Stimulated activated CD8-positive, alpha-beta memory T cell treated with anti-CD3 and anti-CD28 coated beads, Interleukin-15, amount 100 ng/mL, for 48 hours (primary cell): ENCODE results near the gene NXPE3.
A peak's percentile ranks its signal among the peaks of the same experiment; 100 is the strongest.

Experiments
- DNase-seq, 2 donors: peaks; one replicate each; pipeline ENCODE4 v3.0.0-alpha.2; 2020; ENCODE audit warnings: low read depth in 2 of 2

NXPE3 gene

DNA sequence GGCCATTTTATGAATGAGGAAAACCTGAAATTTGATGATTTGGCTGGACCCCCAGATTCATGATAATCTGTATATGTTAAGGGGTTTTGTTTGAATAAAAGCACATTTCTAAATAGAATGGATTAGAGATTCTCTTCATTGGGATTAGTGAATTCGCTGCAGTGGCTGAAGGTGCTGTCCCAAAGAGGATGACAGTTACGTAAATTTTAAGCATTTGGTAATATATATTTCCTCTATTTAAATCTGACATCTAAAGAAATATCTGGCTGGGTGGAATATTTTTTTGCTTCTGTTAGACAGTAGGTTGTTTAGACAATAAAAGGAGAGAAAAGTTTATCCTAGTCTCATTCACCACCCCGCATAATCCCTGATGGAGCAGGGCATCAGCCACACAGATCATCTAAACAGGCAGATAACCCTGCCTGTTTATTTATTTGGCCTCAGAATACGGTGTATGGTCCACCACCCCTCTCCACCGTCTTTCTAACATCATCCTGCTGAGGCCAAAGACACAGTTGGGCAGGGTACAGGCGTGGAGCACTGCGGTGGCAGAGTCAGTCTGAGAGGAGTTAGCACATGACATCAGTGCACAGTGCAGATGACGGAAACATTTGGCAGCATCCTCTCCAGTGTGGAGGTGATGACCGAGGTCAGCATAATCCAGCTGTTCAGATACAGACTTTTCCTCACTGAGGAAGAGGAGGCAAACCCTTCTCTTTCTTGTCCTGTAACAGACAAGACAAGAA is 49.9 kb downstream of the NXPE3 start:
- DNase-seq = peak in 1 of 2 donors; percentile 52

GRCh38 chr3:101829437-101829830 is 50.4 kb downstream of the NXPE3 start:
- no peak for DNase-seq

DNA sequence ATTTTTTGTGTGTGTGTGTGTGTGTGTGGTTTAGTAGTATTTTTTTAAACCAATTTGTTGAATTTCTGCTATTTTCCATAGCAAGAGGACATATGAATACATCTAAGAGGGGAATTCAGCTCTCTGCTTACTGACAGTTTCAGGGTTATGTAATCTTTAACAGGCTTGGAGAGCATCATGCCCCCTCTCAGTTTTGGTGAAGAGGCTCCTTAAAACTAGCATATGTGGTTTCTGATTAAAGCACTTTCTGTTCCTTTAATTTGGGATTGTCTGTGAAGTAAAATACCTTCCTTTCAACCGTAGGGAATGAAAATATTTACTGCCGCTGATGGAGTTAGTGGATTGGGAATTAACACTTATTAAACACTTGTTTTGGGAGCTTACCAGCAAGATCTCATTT is 50.9 kb downstream of the NXPE3 start:
- DNase-seq = no peak

- DNase-seq = no peak
These were observed 54.5 kb downstream of the NXPE3 start for GRCh38 chr3:101833446-101833974.

GRCh38 chr3:101835676-101836075 is 56.7 kb downstream of the NXPE3 start:
- DNase-seq = no peak

- no peak for DNase-seq
These were observed 57.1 kb downstream of the NXPE3 start for GRCh38 chr3:101836160-101836559.

- DNase-seq = no peak
These were observed 57.9 kb downstream of the NXPE3 start for GRCh38 chr3:101836652-101837598.

GRCh38 chr3:101838691-101839090 is 59.7 kb downstream of the NXPE3 start:
- DNase-seq = no peak

DNA sequence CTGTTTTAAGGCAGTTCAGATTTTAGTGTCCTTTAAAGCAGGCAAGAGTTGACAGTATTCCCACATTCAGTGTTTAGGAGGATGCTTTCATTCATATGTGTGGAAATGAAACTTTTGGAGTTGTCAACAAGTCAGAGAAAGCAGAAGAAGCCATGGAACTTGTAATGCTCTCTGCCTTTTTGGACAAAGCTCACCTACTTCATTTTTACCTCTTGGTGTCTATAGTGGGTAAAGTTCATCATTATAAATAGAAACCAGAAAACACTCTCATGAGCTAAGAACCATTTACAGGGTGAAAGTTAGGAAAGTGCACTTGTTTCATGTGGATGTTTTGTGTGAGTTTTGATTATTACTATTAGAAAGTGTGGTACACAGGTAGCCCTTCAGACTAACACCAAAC is 61.1 kb downstream of the NXPE3 start:
- DNase-seq = no peak

- DNase-seq = no peak
These were observed 63.4 kb downstream of the NXPE3 start for GRCh38 chr3:101842245-101842934.

GRCh38 chr3:101842935-101843330 is 63.9 kb downstream of the NXPE3 start:
- no peak for DNase-seq

- DNase-seq = no peak
These were observed 66.4 kb downstream of the NXPE3 start for GRCh38 chr3:101845425-101845824.

DNA sequence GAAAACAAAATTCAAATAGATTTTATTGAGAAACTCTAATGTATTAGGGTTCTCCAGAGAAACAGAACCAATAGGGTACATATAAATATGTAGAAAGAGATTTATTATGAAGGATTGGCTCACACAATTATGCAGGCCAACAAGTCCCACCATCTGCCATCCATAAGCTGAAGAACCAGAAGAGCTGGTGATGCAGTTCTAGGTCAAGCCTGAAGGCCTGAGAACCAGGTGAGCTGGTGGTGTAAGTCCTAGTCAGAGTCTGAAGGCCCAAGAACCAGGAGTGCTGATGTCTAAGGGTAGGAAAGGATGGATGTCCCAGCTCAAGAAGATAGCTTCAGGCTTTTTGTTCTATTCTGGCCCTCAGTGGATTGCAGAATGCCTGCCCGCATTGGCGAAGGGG is 67.7 kb downstream of the NXPE3 start:
- no peak for DNase-seq

- no peak for DNase-seq
These were observed 68.3 kb downstream of the NXPE3 start for GRCh38 chr3:101847328-101847727.

DNA sequence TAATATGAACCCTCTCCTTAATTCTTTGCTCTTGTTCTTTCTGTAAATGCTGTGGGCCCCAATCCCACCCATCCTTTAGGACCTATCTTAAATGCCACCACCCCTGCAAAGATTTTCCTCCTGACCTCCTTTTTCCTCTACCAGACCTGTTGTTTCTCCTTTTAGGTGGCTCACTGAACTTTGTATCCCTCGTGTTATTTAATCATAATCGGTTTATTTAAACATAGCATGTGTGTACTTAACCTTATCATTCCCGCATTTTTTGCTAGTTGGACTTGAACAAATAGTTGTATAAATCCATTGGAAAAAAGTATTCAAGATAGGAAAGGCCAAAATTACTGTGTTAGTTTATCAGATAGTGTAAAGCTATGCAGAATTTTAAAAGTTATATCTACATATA is 69.3 kb downstream of the NXPE3 start:
- no peak for DNase-seq

DNA sequence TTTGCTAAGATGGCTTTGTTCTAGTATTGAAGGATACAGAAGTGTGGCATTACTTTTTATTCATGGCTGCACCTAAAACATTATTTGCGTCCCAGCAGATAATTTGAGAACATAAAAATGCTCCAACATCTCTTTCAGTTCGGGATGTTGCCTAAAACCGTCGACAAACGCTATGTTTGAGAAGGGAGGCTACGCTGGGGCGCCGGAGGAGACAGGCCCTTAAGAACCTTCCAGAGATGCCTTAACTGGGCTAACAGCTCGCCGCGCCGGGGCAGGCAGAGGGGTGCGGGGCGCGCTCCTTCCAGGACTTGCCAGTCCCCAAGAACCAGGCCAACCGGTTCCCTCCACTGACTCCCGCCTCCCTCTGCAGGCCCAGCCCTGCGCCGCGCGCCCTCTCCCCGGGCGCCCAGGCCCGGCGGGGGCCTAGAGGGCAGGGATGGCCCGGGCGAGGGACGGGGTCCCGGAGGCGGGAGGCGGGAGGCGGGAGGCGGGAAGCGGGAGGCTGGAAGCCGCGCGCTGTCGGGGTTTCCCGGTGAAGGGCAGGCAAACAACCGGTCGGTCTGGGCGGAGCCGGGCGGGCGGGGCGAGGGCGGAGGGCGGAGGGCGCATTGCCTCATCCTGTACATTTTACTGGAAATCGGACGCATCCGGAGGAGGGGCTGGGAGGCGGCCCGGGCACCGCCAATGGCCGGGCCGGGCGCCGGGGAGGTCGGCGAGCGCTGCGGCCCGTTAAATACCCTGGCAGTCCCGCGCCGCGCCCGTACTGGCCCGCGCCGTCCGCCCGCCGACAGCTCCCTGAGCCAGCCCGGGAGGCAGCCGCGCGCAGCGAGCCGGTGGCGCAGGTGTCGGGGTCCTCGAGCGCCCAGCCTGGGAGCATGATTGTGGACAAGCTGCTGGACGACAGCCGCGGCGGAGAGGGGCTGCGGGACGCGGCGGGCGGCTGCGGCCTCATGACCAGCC is 70.0 kb downstream of the NXPE3 start, which contains the start of gene NFKBIZ:
Gene NFKBIZ, plus strand, starts transcription at position 761 of the 960 bp plus-strand sequence. Its CDS starts 115 bp downstream, at position 876.
- DNase-seq = peak; percentile 91 to 93

GRCh38 chr3:101849714-101850245 is 70.8 kb downstream of the NXPE3 start:
- DNase-seq = peak; percentile 23 to 44

GRCh38 chr3:101850246-101851051 is 71.4 kb downstream of the NXPE3 start:
- peak; percentile 20 to 48 for DNase-seq

- no peak for DNase-seq
These were observed 72.2 kb downstream of the NXPE3 start for GRCh38 chr3:101851072-101851770.
